OCI-LY3 (cell line): ENCODE measurements around the gene NIPBL.
"Not testable (repeated sequence)": the region's sequence is repeated elsewhere in the genome, so short reads cannot be mapped to it uniquely, and the experiment has no call there.

Experiments used
- H2AFZ ChIP-seq: fragments of 200-600, 300-600 bp; shearing (Covaris generic); 2 replicates; pipeline ENCODE4 v1.6.0; 2014; ENCODE audit warnings: antibody characterized with exemption, low read depth, low read length
- H3K27ac ChIP-seq: fragments of 200-600, 300-600 bp; sonication (generic); 2 replicates; pipeline ENCODE4 v1.5.1; 2014; ENCODE audit warnings: mild to moderate bottlenecking, low read length, moderate library complexity, mixed read lengths
- H3K27me3 ChIP-seq: fragments of 200-600, 300-600 bp; sonication (generic); 2 replicates; pipeline ENCODE4 v1.6.1; 2014; ENCODE audit warnings: low read depth, low read length, mixed read lengths
- H3K36me3 ChIP-seq: fragments of 200-600, 300-600 bp; sonication (generic); replicated peaks from 2 replicates; pipeline ENCODE3; 2014; ENCODE audit warnings: low read depth, low read length, mixed read lengths
- H3K4me1 ChIP-seq: fragments of 300-600, 200-600 bp; sonication (generic); 2 replicates; pipeline ENCODE4 v1.6.1; 2014; ENCODE audit warnings: low read length, mixed read lengths
- H3K4me2 ChIP-seq: fragments of 200-600, 300-600 bp; sonication (generic); 2 replicates; pipeline ENCODE4 v1.6.1; 2014; ENCODE audit warnings: low read length, mixed read lengths
- H3K4me3 ChIP-seq: fragments of 300-600, 200-600 bp; sonication (generic); 2 replicates; pipeline ENCODE4 v1.5.1; 2014; ENCODE audit warnings: antibody characterized with exemption, mild to moderate bottlenecking, low read length, moderate library complexity
- H3K79me2 ChIP-seq: fragments of 300-600, 200-600 bp; shearing (Covaris generic); 2 replicates; pipeline ENCODE4 v1.6.1; 2014; ENCODE audit warnings: mild to moderate bottlenecking, low read length, mixed read lengths
- H3K9ac ChIP-seq: fragments of 300-600, 200-600 bp; shearing (Covaris generic); 2 replicates; pipeline ENCODE4 v1.6.0; 2014; ENCODE audit warnings: mild to moderate bottlenecking, low read length, moderate library complexity
- H3K9me3 ChIP-seq: fragments of 200-600, 300-600 bp; shearing (Covaris generic); 2 replicates; pipeline ENCODE4 v1.6.1; 2014; ENCODE audit warnings: low read length, mixed read lengths; ENCODE audit not compliant: insufficient read depth
- H4K20me1 ChIP-seq: fragments of 200-600, 300-600 bp; sonication (generic); 2 replicates; pipeline ENCODE4 v1.6.1; 2016; ENCODE audit warnings: low read length, mixed read lengths; ENCODE audit not compliant: insufficient read depth
- EZH2phosphoT487 ChIP-seq: fragments of 200-600 bp; shearing (Covaris generic); IDR thresholded peaks from 2 replicates; pipeline ENCODE4 v1.6.1; 2018; ENCODE audit warnings: antibody characterized with exemption, mixed run types, low read depth
- TF ChIP-seq, protein P1 (sequence below): fragments of 200-600, 300-600 bp; sonication (generic); IDR thresholded peaks from 2 replicates; pipeline ENCODE4 v1.5.1; 2014; ENCODE audit warnings: antibody characterized with exemption, low read length, low read depth

Gene NIPBL

DNA sequence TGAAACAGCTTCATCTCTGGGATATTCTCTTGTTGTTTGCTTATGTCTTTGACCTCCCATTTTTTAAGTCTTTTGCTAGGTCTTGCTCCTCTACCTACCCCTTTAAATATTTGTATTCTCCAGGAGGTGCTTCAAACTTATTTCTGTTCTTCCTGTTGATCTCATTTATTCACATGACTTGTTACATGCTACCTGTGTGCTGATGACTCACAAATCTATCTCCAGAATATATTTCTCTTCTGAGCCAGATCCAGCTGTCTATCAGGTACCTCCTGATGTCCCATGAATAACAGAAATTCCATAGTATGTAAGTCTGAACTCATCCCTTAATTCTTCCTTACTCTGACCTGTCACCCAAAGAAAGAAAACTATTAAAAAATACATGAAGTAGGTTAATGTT is 11.0 kb downstream of the NIPBL start:
- no peak overlapping the region for H3K27ac ChIP-seq
- peaks cover 6% of the 10 kb centered on the region for H3K4me1 ChIP-seq
- H3K4me2 ChIP-seq = no peak overlapping the region
- H4K20me1 ChIP-seq = peaks cover 79% of the 10 kb centered on the region
- H3K79me2 ChIP-seq = peaks cover 95% of the 10 kb centered on the region
- H3K4me3 ChIP-seq = no peak overlapping the region
- no peak overlapping the region for H2AFZ ChIP-seq
- no peak for TF ChIP-seq EZH2phosphoT487
- TF ChIP-seq, protein P1, sequence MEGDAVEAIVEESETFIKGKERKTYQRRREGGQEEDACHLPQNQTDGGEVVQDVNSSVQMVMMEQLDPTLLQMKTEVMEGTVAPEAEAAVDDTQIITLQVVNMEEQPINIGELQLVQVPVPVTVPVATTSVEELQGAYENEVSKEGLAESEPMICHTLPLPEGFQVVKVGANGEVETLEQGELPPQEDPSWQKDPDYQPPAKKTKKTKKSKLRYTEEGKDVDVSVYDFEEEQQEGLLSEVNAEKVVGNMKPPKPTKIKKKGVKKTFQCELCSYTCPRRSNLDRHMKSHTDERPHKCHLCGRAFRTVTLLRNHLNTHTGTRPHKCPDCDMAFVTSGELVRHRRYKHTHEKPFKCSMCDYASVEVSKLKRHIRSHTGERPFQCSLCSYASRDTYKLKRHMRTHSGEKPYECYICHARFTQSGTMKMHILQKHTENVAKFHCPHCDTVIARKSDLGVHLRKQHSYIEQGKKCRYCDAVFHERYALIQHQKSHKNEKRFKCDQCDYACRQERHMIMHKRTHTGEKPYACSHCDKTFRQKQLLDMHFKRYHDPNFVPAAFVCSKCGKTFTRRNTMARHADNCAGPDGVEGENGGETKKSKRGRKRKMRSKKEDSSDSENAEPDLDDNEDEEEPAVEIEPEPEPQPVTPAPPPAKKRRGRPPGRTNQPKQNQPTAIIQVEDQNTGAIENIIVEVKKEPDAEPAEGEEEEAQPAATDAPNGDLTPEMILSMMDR = no peak
- peaks cover 9% of the 10 kb centered on the region for H3K36me3 ChIP-seq
- H3K27me3 ChIP-seq = no peaks in the 10 kb centered on the region
- H3K9me3 ChIP-seq = no peaks in the 10 kb centered on the region
- H3K9ac ChIP-seq = no peak overlapping the region

DNA sequence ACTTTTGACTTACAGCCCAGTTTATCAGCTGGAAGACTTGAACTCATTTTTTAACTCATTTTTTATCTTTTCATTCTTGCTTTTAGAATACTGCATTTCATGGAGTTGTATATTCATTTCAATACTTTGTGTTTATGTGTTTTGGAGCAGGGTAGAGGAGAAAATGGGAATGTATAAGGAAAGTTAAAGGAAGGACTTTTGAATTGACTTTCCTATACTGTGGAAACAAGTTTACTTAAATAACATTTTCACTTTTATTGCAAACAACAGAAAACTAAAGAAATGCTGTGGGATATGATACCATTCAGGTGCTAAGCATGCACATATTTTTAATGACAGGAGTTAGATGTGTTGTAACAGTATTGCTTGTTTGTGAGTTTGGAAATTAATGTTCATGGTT is 11.7 kb downstream of the NIPBL start:
- Histone ChIP-seq H3K9ac (no peak overlapping the region), H3K36me3 (peaks cover 9% of the 10 kb centered on the region), H3K4me2 (no peak overlapping the region), H3K27ac (no peak overlapping the region), H2AFZ (no peak overlapping the region), H3K4me1 (no peaks in the 10 kb centered on the region; the same call in 1 of the 2 replicates), H3K79me2 (peaks cover 88% of the 10 kb centered on the region), H3K27me3 (no peaks in the 10 kb centered on the region), H3K9me3 (no peaks in the 10 kb centered on the region), H4K20me1 (peaks cover 78% of the 10 kb centered on the region), H3K4me3 (no peak overlapping the region)
- no peak for TF ChIP-seq EZH2phosphoT487
- TF ChIP-seq, protein P1 = no peak

DNA sequence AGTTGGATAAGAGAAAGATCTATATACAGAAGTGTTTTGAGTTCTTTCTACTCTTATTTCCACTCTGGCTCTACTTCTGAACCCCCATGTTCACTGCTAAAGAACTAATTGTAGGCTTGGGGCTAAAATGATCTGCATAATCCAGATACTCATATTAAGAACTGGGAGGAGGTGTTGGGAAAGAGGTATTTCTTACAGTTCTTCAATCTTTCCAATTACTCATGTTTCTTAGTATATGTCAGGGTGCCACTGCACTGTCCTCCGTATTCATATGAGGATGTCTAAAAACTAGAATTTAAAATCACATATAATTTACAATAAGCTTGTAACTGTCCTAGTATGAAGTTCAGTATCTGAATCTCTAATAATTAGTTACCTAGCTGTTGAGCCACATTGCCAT is 12.7 kb downstream of the NIPBL start:
- Histone ChIP-seq H3K27ac (no peak overlapping the region), H3K9ac (no peak overlapping the region), H3K4me2 (no peak overlapping the region), H3K36me3 (peaks cover 9% of the 10 kb centered on the region), H2AFZ (no peak overlapping the region), H4K20me1 (peaks cover 82% of the 10 kb centered on the region), H3K79me2 (peaks cover 87% of the 10 kb centered on the region), H3K27me3 (no peaks in the 10 kb centered on the region), H3K4me1 (no peaks in the 10 kb centered on the region; the same call in 1 of the 2 replicates), H3K4me3 (no peak overlapping the region), H3K9me3 (no peaks in the 10 kb centered on the region)
- TF ChIP-seq, protein P1 = no peak
- TF ChIP-seq EZH2phosphoT487 = no peak

DNA sequence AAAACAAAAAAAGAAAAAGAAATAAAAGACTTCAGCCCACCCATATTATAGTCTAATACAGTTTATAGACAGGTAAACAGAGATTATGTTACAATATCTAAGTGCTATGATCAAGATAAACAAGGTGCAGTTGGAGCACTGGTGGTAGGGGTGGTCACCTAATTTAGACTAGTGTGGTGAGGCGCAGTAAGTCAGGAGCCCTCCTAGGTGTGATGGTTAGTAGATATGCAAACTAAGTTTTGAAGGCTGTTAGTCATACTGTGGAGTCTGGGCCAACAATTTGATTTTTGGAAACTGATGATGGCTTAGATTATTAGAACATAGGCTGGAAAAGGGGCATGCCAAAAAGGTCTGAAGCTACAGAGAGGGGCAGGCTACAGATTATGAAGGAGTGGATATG is 14.7 kb downstream of the NIPBL start:
- Histone ChIP-seq H3K4me2 (no peak overlapping the region), H2AFZ (no peak overlapping the region), H4K20me1 (peaks cover 82% of the 10 kb centered on the region), H3K4me3 (no peak overlapping the region), H3K9ac (no peak overlapping the region), H3K27ac (no peak overlapping the region), H3K36me3 (peaks cover 9% of the 10 kb centered on the region), H3K4me1 (no peaks in the 10 kb centered on the region), H3K27me3 (no peaks in the 10 kb centered on the region), H3K79me2 (peaks cover 86% of the 10 kb centered on the region), H3K9me3 (no peaks in the 10 kb centered on the region)
- TF ChIP-seq, protein P1 = no peak
- no peak for TF ChIP-seq EZH2phosphoT487

DNA sequence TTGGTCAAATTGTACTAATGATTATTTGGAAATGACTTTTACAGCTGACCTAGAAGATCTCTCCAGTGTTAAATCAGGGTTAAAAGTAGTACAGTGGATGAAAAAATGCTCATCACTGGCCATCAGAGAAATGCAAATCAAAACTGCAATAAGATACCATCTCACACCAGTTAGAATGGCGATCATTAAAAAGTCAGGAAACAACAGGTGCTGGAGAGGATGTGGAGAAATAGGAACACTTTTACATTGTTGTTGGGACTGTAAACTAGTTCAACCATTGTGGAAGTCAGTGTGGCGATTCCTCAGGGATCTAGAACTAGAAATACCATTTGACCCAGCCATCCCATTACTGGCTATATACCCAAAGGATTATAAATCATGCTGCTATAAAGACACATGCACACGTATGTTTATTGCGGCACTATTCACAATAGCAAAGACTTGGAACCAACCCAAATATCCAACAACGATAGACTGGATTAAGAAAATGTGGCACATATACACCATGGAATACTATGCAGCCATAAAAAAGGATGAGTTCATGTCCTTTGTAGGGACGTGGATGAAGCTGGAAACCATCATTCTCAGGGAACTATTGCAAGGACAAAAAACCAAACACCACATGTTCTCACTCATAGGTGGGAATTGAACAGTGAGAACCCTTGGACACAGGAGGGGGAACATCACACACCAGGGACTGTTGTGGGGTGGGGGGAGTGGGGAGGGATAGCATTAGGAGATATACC is 15.7 kb downstream of the NIPBL start:
- H3K27me3 ChIP-seq, H3K4me2 ChIP-seq, H3K36me3 ChIP-seq, H2AFZ ChIP-seq, H3K9me3 ChIP-seq, H3K4me3 ChIP-seq, H3K9ac ChIP-seq, H3K27ac ChIP-seq, H3K4me1 ChIP-seq: not testable (repeated sequence)
- peaks cover 81% of the 10 kb centered on the region for H4K20me1 ChIP-seq
- H3K79me2 ChIP-seq = peaks cover 86% of the 10 kb centered on the region
